T-helper 2 cell treated with Interferon-gamma antibody and Interleukin-4, amounts not matched to agents 100 ng/mL and 5 ng/mL, for 36 hours (primary cell): Measurements from ENCODE around the gene NSMCE1. TPM values are rescaled to one million over a fixed set of nuclear protein-coding genes. Genes with fewer than 3 reads are reported as not detected.
"Not testable (repeated sequence)": the region's sequence is repeated elsewhere in the genome, so short reads cannot be mapped to it uniquely, and the experiment has no call there.

Experiments
- intact Hi-C: fragments of 100-400 bp; cut with micrococcal nuclease; formaldehyde crosslinking; loops from one replicate; pipeline ENCODE4 v1.15.1; 2023
- total RNA-seq: library from RNA; stranded (reverse); gene quantifications from 2 replicates; pipeline ENCODE4 v1.2.3, GENCODE V29; 2022

Gene NSMCE1
- total RNA-seq, 1 donor from 2014 or later: 123 TPM

- intact Hi-C loops: no loop called here
Observed at GRCh38 chr16:27303256-27304100, 34.9 kb upstream of the NSMCE1 start.

- intact Hi-C loops: no loop called here
Observed at GRCh38 chr16:27302126-27302525, 33.6 kb upstream of the NSMCE1 start.

- intact Hi-C loops: no loop called here
Observed at GRCh38 chr16:27301236-27301861, 32.8 kb upstream of the NSMCE1 start.

- intact Hi-C loops: no loop called here
Observed at GRCh38 chr16:27298132-27298531, 29.6 kb upstream of the NSMCE1 start.

- intact Hi-C loops: no loop called here
Observed at GRCh38 chr16:27293343-27293742, 24.8 kb upstream of the NSMCE1 start.

- intact Hi-C loops: no loop called here
Observed at GRCh38 chr16:27291722-27292240, 23.2 kb upstream of the NSMCE1 start.

GRCh38 chr16:27291106-27291505 lies 22.5 kb upstream of the NSMCE1 start:
- intact Hi-C loops: no loop called here

- intact Hi-C loops: no loop called here
Observed at GRCh38 chr16:27290562-27290961, 22.0 kb upstream of the NSMCE1 start.

- intact Hi-C loops: no loop called here
Observed at GRCh38 chr16:27289669-27290068, 21.1 kb upstream of the NSMCE1 start.

GRCh38 chr16:27288313-27288712 lies 19.7 kb upstream of the NSMCE1 start:
- intact Hi-C loops: not testable (repeated sequence)

- intact Hi-C loops: no loop called here
Observed at GRCh38 chr16:27287887-27288286, 19.3 kb upstream of the NSMCE1 start.

GRCh38 chr16:27287051-27287811 lies 18.7 kb upstream of the NSMCE1 start:
- intact Hi-C loops: no loop called here

GRCh38 chr16:27286451-27286850 lies 17.9 kb upstream of the NSMCE1 start:
- intact Hi-C loops: no loop called here

GRCh38 chr16:27285676-27286196 lies 17.2 kb upstream of the NSMCE1 start:
- intact Hi-C loops: no loop called here

GRCh38 chr16:27284865-27285675 lies 16.5 kb upstream of the NSMCE1 start:
- intact Hi-C loops: no loop called here

GRCh38 chr16:27281243-27281642 lies 12.7 kb upstream of the NSMCE1 start:
- intact Hi-C loops: no loop called here

- intact Hi-C loops: no loop called here
Observed at GRCh38 chr16:27275394-27275793, 6.8 kb upstream of the NSMCE1 start.

- intact Hi-C loops: loop anchor here (1.0 kb wide), 3 partner anchors 8 to 40 kb away; no protein-coding TSS in a partner anchor
Observed at GRCh38 chr16:27274424-27274874, 5.9 kb upstream of the NSMCE1 start.

- intact Hi-C loops: loop anchor here (1.0 kb wide), 3 partner anchors 8 to 40 kb away; no protein-coding TSS in a partner anchor
Observed at GRCh38 chr16:27273670-27274423, 5.3 kb upstream of the NSMCE1 start.

GRCh38 chr16:27273330-27273669 lies 4.7 kb upstream of the NSMCE1 start:
- intact Hi-C loops: no loop called here
